HG03575 (cell line): ENCODE data around the gene OSBPL2.

Experiments used
- ATAC-seq: cut with Tn5 transposase; IDR thresholded peaks from one replicate; pipeline ENCODE4 v1.9.1; 2021; ENCODE audit not compliant: unreplicated experiment, insufficient number of reproducible peaks, low FRiP score; ENCODE audit errors: extremely low read depth

The OSBPL2 gene

DNA sequence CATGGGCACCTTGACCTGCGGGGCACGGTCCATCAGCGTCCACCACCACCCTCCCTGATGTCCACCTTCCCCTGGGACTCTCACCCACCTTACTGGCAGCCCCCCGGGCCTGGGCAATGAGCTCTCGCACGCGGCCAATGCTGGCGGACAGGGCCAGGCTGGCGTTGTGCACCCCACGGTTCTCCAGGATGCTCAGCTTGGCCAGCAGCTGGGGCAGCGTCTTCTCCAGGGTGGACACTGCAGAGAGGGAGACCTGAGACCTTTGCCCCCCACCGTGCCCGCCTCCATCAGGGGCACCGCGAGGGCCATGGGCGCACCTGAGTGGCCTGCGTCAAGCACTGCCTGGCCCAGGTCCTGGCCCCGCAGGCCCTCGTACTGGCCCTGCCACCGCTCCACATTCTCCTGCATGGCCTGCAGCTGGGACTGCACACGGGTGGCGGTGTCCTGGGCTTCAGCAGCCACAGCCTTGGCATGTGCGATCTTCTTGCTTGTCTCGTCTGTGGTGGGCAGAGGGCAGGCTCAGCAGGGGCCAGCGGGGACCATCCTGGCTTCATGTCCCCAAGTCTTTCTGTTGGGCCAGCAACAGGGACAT is 76.5 kb downstream of the OSBPL2 start:
- ATAC-seq: no peak

DNA sequence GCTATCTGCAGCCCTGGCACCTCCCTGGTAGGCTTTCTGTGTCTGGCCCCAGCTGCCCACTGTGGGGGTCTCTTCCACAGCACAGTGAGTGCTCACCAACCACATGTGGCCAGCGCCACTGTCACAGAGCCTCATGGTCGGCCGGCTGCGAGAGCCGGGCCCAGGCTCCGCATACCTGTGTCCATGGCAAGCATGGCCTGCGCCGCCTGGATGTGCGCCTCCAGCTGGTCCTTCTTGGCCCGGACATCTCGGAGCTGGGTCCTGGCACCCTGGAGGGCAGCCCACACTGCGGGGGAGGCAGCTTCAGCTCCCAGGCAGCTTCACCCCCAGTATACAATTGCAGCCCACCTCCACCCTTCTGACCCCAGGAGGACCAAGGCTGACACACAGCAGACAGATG is 77.5 kb downstream of the OSBPL2 start:
- ATAC-seq: no peak

DNA sequence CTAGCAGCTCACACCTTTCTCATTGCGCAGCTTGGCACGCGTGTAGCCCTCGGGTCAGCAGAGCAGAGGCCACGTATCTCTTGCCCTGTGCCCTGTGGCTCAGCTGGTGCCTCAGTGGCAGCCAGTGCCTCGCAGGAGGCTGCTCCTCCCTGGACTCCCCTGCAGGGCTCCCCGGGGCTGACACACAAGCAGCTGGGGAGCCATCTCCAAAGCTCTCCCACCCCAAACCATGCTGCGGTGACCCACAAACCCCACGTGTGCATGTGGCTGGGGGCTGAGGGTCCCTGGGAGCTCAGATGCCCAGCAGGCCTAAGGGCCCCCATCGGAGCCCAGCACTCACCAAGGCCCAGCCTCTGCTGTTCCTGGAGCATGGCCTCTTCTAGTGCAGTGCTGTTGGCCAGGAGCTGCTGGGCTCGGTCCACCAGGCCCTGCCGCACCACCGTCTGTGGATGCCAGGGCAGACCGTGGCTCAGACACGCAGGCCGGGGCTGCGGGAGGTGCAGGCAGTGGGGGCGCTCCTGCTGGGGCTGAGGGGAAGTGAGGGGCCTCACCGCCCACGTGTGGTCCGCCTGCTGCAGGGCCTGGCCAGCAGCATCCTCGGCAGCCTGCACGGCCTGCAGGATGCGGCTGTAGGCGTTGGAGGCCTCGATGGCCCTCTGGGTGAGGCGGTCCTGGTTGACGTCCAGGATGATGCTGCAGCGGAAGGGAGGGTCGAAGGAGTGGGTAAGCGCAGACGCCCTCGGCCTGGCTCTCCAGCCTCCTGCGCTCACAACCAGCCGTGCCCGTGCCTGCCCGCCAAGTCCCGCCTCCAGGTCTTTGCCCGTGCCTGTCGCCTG is 78.2 kb downstream of the OSBPL2 start:
- no peak for ATAC-seq

DNA sequence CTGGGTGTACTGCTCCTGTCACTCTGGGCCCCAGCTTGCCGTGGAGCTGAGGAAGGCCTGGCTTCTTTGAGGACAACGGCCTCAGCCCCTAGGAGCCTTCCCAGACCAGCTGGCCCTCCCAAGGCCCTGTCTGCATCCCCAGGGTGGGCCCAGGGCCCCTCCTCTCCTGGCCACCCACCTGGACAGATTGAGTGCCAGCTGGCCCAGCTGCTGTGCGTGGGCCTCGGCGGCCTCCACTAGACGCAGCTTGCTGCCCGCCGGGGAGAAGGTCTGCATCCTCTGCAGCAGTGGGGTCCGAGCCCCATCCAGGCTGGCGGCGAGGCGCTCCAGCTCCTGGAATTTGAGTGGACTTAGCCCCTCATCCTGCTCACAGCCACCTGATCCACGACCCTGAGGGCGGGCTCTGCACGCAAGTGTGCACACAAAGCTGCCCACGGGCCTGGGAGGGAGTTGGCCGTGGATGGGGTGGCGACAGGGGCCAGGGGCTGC is 78.9 kb downstream of the OSBPL2 start:
- no peak for ATAC-seq

DNA sequence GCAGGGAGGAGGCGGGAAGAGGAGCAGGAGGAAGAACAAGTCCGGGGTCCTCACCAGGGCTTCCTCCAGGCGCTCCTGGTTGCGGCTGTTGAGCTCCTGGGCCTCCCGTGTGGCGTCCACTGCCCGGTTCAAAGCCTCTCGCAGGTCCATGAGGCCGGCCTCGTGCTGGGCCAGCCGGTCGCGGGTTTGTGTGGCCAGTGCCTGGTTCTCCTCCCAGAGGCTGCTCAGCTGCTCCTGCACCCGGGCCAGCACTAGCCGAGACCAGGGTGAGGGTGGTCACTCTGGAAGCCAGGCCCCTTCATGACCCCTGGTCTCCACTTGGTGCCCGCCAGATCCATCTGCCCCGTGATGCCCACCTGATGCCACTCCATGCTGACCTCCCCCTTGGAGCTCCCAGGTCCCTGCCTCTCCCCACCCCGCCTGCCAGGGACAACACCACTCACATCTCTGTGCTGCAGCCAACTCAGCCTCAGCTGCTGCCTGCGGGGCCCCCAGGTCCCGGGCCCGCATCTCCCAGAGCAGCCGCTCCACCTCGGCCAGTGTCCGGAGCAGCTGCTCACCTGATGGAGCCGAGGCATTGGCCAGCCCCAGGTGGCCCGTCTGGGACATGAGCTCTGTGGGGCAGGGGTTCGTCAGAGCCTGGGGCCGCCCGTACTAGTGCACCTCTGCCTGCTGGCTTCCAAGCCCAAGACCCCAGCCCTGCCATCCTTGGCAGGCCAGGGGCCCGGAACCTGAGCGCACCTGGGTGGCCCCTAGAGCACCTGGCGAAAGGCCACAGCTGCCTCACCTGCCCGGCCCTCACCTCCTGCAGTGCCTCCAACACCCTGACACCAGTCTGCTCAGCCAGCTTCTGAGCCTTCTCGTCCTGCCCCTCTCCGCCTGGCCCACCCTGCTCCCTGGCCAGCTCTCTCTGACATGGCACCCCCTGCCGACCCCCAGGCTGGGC is 80.4 kb downstream of the OSBPL2 start:
- ATAC-seq: no peak

DNA sequence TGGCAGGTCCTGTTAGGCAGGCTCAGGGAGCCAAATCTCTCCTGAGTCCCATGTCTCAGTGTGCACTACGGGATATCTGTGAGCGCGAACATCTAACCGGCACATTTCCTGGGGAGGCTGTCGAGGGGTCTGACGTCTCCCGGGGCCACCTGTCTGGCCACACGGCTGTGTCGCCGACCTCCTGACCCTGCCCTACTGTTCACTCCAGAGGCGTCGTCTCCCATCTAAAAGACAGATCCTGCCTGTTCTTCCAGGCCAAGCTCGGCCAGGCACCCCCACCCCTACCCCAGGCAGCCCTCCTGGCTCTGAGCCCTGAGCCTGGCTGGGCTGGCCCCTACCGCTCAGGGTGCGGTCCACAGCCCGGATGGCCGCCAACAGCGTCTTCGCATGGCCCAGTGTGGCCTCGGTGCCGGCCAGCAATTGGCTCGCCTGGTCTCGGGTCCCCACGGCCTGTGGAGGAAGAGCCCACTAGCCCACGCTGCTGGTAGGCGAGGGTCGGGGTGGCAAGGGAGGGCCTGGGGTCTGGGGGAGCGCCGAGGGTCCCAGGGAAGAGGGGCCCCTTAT is 81.1 kb downstream of the OSBPL2 start:
- ATAC-seq: no peak

DNA sequence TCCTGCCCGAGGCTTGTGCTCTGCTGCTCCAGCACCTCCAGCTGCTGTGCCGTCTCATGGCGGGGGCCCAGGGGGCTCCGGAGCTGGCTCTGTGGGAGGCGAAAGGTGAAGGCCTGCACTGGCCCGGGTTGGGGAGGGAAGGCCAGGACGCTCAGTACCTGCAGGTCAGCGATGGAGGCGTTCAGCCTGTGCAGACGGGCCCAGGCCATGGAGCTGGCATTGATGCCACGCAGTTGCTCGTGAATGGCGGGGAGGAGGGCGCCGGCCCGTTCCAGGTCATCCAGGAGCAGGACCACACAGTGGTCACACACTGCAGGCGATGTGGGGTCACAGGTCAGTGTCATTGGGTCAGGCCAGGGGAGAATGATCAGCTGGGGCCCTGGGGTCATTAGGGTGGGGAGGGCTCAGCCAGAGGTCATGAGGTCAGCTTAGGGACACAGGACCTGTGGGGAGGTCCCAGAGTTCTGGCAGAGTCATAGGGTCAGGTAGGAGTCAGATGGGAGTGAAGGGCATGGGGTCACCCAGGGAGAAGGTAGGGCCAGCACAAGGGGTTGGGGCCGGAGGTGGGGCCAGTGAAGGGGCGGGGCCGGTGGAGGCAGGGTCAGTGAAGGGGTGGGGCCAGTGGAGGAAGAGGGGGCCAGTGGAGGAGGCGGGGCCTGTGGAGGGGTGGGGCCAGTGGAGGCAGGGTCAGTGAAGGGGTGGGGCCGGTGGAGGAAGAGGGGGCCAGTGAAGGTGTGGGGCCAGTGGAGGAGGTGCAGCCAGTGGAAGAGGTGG is 82.4 kb downstream of the OSBPL2 start:
- no peak for ATAC-seq

DNA sequence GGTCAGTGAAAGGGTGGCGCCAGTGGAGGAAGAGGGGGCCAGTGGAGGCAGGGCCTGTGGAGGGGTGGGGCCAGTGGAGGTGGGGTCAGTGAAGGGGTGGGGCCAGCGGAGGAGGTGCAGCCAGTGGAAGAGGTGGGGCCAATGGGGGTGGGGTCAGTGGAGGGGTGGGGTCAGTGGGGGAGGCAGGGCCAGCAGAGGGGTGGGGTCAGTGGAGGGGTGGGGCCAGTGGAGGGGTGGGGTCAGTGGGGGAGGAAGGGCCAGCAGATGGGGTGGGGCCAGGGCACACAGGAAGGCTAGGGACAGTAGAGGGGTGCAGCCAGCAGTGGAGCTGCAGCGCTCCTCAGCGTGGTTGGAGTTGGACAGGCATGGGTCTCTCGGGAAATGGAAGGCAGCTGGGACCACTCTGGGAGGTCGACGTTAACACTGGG is 83.2 kb downstream of the OSBPL2 start:
- ATAC-seq: no peak

DNA sequence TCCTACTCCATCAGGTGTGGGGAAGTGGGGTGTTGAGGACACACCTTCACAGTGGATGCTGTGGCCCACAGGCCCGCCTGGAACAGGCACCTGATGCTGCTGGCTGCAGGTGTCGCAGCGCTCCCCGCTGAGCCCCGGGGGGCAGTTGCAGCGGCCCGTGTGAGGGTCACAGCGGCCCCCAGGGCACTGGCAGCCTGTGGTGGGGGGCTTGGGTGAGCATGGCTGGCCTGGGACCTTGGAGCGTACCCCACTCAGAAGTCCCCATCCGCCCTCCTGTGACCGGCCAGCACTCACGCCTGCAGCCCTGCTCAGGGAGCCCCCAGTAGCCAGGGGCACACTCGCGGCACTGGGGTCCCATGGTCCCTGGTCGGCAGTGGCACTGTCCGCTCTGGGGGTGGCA is 83.7 kb downstream of the OSBPL2 start:
- ATAC-seq: no peak

DNA sequence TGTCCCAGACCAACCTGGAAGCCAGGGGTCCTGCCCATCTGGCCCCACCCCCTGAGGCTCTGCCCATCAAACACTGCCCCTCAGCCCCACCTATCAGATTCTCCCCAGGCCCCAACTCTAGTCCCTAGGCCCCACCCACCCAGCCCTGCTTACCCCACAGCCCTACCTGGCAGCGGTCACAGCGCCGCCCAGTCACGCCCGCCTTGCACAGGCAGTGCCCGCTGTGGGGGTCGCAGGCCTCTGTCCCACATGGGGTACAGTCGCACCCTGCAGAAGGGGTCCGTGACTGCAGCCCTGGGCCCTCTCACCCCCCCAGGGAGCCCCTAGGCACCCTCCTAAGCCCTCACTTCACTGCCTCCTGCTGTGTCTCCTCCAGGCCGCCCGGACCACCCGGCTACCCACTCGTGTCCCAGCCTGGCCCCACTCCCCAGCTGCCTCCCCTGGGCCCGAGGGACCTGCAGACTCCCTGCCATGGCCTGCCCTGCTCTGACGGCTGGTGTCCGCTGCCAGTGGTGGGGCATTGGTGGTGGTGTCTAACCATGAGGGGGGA is 84.2 kb downstream of the OSBPL2 start:
- ATAC-seq: no peak

DNA sequence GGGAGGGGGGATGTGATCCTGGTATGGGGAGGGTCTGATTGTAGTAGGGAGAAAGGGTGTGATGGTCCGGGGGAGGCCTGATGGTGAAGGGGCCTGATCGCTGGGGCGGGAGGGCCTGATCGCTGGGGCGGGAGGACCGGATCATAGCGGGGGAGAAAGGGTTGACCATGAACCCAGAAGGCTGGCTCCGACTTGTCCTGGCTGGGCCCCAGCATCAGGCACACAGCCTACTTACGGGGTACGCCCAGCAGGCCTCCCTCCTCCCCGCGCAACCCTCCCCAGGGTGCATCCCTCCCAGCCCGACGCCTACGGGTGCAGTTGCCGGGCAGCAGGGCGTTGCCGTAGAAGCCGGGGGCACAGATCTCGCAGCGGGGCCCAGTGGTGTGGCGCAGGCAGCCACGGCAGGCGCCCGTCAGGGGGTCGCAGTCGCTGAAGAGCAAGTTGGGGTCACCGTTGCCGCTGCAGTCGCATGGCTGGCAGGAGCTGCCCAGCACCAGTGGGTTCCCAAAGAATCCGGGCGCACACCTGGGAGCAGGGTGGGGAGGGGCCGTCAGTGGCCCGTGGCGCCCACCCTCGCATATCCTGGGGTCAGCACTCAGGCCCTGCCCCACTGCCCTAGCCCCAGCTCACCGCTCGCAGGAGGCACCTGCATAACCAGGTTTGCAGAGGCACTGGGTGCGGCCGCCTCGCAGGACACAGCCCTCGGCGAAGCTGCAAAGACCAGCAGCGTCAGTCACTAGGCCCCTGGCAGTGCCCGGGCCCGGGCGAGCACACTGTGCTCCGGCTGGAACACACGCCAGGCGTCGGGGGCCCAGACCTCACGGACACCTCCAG is 85.0 kb downstream of the OSBPL2 start:
- no peak for ATAC-seq

DNA sequence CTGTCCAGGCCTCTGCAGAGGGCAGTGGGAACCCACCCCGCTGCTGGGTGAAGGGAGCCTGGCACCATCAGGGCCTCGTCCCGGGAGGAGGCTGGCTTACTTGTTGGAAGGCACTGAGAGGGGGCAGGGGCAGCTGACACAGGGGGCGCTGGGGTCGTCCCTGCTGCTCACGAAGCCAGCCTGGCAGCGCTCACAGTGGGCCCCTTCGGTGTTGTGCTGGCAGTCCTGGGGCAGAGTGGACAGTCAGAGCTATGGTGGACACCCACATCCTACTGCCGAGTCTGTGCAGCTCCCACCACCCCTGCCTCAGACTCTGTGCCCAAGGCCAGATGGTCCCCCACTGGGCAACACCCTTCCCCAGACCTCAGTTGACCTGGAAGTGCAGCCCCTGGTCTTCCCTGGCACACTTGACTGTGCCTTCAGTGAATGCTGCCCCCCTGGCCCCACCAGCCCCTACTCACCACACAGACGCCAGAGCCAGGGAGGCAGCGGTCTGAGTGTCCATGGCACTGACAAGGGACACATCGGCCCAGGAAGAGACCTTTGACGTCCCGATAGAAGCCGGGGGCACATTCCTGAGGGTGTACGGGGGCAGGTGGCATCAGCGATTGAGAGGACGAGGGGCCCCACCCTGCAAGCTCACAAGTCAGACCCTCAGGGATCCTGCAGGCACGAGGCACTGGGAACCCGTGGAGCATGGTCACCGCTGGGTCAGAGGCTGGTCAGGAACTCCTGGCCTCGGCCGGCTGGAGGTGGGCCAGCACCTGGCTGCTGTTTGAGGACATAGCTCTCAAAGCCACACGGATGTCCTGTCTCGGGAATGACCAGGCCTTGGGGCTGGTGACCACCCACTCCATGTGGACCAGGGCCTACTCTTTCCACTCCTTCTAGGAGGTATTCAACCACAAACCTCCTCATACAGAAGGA is 85.9 kb downstream of the OSBPL2 start:
- ATAC-seq: no peak

DNA sequence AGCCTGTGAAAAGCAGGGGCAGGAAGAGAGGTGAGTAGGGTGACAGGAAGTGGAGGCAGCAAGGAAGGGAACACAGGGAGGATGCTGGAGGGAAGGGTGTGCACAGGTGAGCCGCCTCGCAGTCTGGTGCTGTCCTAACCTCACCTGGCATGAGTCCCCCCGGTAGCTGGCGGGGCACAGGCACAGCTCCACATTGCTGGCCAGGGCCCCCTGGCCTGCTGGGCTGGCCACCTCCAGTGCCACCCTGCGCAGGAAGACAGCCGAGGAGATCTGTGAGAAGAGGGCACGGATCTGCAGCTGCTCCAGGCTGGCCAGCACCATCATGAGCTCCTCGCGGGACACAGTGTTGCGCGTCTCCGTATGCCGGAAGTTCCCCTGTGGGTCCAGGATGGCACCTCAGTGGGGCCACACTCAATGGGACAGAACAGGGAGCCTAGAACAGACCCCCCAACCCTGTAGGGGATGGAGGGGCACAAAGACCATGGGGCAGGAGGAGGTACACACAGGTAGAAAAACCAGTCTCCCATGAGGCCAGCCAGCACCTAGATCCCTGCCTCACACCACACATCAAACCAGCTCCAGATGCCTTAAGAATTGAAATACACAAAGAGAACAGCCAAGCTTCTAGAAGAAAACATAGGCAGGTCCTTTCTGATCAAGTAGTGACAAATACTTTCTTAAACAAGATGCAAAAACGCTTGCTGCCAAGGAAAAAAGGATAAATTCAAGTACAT is 87.0 kb downstream of the OSBPL2 start:
- no peak for ATAC-seq

DNA sequence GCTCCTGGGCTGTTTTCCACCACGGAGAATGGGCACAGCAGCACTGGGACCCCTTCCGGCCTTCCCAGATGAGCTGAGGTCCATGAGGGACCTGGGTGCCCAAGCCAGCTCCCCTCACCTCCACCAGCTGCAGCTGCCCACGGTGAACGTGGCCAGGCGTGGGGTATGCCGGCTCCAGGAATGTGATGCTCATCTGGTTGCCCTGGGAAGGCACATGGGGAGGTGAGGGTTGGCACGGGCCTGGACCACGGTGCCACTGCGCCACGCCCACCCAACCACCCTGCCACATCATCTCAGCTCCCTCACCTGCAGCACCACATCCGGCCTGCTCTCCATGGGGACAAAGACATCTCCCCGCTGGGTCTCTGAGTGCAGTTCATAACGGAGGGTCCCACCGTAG is 88.2 kb downstream of the OSBPL2 start:
- ATAC-seq: no peak

DNA sequence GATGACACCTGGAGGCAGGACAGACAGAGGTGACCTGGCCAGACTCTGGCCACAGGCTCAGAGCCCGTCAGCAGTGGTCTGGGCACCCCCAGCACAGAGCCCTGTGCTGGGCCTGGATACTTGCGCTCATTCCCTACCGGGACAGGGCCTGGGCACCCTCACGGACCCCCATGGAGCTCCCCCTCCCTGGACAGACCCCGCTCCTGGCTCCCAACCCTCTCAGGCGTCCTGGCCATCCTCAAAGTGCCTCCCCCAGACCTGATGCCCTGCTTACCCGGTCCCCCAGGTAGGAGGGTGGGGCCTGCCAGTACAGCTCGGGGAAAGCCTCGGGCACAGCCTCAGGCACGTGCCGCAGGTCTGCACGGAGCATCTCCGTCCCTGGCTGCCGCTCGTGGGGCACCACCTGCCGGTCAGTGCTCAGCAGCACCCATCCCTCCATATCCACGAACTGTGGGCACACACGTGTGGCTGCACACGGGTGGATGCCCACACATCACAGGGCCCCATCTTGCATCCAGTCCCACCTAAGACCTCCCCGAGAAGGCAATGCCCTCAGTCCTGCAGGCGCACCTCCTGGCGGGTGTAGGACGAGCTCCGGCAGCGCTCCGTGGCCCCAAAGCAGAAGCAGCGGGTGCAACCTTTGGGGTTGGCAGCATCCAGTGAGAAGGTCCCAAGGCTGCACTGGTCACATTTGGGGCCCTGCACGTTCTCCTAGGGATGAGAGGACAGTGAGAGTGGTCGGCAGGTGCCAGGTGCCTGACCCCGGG is 88.8 kb downstream of the OSBPL2 start:
- ATAC-seq: no peak
